Loucy (cell line): ENCODE data around the gene ETNK2.

Experiments
- H2AFZ ChIP-seq: fragments of 200-600 bp; sonication (generic); 2 replicates; pipeline ENCODE4 v1.6.0; 2016; ENCODE audit warnings: antibody characterized with exemption, mild to moderate bottlenecking, low read length, moderate library complexity
- H3F3A ChIP-seq: fragments of 200-600 bp; 2 replicates; pipeline ENCODE4 v1.6.0; 2016; ENCODE audit warnings: antibody characterized with exemption, low read depth, mild to moderate bottlenecking
- H3K27me3 ChIP-seq: fragments of 200-600 bp; sonication (generic); 2 replicates; pipeline ENCODE4 v1.6.1; 2014; ENCODE audit warnings: low read length, mild to moderate bottlenecking; ENCODE audit not compliant: insufficient read depth, poor library complexity, severe bottlenecking
- H3K36me3 ChIP-seq: fragments of 200-600 bp; sonication (generic); 2 replicates; pipeline ENCODE4 v1.6.1; 2016; ENCODE audit warnings: low read length; ENCODE audit not compliant: insufficient read depth
- H3K4me1 ChIP-seq: fragments of 200-600 bp; sonication (generic); 2 replicates; pipeline ENCODE4 v1.5.1; 2014; ENCODE audit warnings: low read length, mild to moderate bottlenecking; ENCODE audit not compliant: insufficient read depth, poor library complexity, severe bottlenecking
- H3K4me2 ChIP-seq: fragments of 200-600 bp; sonication (generic); 2 replicates; pipeline ENCODE4 v1.6.0; 2014; ENCODE audit warnings: antibody characterized with exemption, low read length, low read depth, mild to moderate bottlenecking; ENCODE audit not compliant: poor library complexity, severe bottlenecking
- H3K4me3 ChIP-seq: fragments of 200-600 bp; sonication (generic); 2 replicates; pipeline ENCODE4 v1.5.1; 2014; ENCODE audit warnings: low read length, mild to moderate bottlenecking, mixed read lengths; ENCODE audit not compliant: poor library complexity, severe bottlenecking
- H3K79me2 ChIP-seq: fragments of 200-600 bp; sonication (generic); 2 replicates; pipeline ENCODE4 v1.6.1; 2014; ENCODE audit warnings: low read length; ENCODE audit not compliant: insufficient read depth
- H3K9ac ChIP-seq: fragments of 200-600 bp; sonication (generic); 2 replicates; pipeline ENCODE4 v1.6.0; 2014; ENCODE audit warnings: mild to moderate bottlenecking, low read depth, low read length, moderate library complexity; ENCODE audit not compliant: poor library complexity, severe bottlenecking
- H3K9me2 ChIP-seq: fragments of 200-600 bp; sonication (generic); replicated peaks from 2 replicates; pipeline ENCODE4 v1.6.1; 2016; ENCODE audit warnings: low read depth, low read length, mixed read lengths
- H3K9me3 ChIP-seq: fragments of 200-600 bp; sonication (generic); 2 replicates; pipeline ENCODE4 v1.6.1; 2014; ENCODE audit warnings: mild to moderate bottlenecking, antibody characterized with exemption, low read length, low read depth; ENCODE audit not compliant: insufficient read depth
- H4K20me1 ChIP-seq: fragments of 200-600 bp; sonication (generic); 2 replicates; pipeline ENCODE4 v1.6.0; 2014; ENCODE audit warnings: antibody characterized with exemption, low read length, mild to moderate bottlenecking; ENCODE audit not compliant: insufficient read depth, poor library complexity, severe bottlenecking
- EZH2phosphoT487 ChIP-seq: fragments of 200-600 bp; IDR thresholded peaks from 2 replicates; pipeline ENCODE4 v1.6.1; 2018; ENCODE audit warnings: antibody characterized with exemption, mild to moderate bottlenecking, moderate library complexity, borderline replicate concordance
- TF ChIP-seq, protein P1 (sequence below): fragments of 200-600 bp; sonication (generic); conservative IDR thresholded peaks from 2 replicates; pipeline ENCODE4 v1.5.1; 2014; ENCODE audit warnings: mild to moderate bottlenecking, antibody characterized with exemption, low read length

The ETNK2 gene

DNA sequence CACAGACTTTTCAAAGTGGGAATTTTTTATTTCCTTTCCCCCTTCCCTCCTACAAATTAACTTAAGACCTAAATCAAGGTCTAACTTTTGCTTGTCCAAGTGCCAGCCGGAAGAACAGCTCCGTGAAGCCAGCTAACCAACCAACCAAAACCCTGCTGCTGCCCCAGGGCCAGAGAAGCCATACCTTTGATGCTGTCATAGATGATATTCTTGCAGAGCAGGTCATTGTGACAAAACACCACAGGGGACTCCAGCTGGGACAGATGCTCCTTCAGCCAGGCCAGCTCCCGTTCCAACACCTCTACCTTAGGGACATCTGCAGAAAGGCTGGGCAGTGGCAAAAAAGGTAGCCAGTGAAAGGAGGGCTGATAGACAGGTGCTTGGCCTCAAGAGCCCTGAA is 10.7 kb downstream of the ETNK2 start:
- no peaks in the 10 kb centered on the region for H3F3A ChIP-seq
- H3K27me3 ChIP-seq = no peaks in the 10 kb centered on the region
- no peak overlapping the region for H3K9ac ChIP-seq
- H3K4me2 ChIP-seq = no peak overlapping the region
- no peaks in the 10 kb centered on the region for H3K4me1 ChIP-seq
- no peaks in the 10 kb centered on the region for H3K79me2 ChIP-seq
- H3K9me2 ChIP-seq = no peaks in the 10 kb centered on the region
- H2AFZ ChIP-seq = no peak overlapping the region
- no peak overlapping the region for H3K4me3 ChIP-seq
- no peaks in the 10 kb centered on the region for H3K9me3 ChIP-seq
- no peak for TF ChIP-seq EZH2phosphoT487
- TF ChIP-seq, protein P1, sequence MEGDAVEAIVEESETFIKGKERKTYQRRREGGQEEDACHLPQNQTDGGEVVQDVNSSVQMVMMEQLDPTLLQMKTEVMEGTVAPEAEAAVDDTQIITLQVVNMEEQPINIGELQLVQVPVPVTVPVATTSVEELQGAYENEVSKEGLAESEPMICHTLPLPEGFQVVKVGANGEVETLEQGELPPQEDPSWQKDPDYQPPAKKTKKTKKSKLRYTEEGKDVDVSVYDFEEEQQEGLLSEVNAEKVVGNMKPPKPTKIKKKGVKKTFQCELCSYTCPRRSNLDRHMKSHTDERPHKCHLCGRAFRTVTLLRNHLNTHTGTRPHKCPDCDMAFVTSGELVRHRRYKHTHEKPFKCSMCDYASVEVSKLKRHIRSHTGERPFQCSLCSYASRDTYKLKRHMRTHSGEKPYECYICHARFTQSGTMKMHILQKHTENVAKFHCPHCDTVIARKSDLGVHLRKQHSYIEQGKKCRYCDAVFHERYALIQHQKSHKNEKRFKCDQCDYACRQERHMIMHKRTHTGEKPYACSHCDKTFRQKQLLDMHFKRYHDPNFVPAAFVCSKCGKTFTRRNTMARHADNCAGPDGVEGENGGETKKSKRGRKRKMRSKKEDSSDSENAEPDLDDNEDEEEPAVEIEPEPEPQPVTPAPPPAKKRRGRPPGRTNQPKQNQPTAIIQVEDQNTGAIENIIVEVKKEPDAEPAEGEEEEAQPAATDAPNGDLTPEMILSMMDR = no peak
- no peaks in the 10 kb centered on the region for H3K36me3 ChIP-seq
- no peaks in the 10 kb centered on the region for H4K20me1 ChIP-seq

DNA sequence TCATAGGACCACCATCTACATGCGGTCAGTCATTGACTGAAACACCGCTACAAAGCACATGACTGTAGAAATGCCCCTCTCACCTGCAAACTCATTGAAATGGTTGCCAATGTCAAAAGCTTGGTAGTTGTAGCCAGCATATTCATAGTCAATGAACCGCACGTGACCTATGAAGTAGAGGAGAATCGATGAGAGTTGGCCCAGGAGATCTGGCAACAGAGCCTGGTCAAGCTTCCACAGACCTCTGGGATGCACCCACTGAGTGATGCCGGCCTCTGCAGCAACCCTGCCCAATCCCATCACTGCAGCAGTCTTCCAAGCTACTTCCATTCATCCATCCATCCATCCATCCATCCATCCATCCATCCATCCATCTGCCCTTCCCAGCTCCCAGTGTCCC is 11.9 kb downstream of the ETNK2 start:
- no peaks in the 10 kb centered on the region for H3K79me2 ChIP-seq
- H4K20me1 ChIP-seq = no peaks in the 10 kb centered on the region
- TF ChIP-seq, protein P1 = no peak
- TF ChIP-seq EZH2phosphoT487 = no peak
- no peak overlapping the region for H3K4me2 ChIP-seq
- no peaks in the 10 kb centered on the region for H3K9me2 ChIP-seq
- no peaks in the 10 kb centered on the region for H3K9me3 ChIP-seq
- no peaks in the 10 kb centered on the region for H3F3A ChIP-seq
- H3K27me3 ChIP-seq = no peaks in the 10 kb centered on the region
- H3K4me3 ChIP-seq = no peak overlapping the region
- H3K36me3 ChIP-seq = no peaks in the 10 kb centered on the region
- no peaks in the 10 kb centered on the region for H3K4me1 ChIP-seq
- no peak overlapping the region for H2AFZ ChIP-seq
- no peak overlapping the region for H3K9ac ChIP-seq

DNA sequence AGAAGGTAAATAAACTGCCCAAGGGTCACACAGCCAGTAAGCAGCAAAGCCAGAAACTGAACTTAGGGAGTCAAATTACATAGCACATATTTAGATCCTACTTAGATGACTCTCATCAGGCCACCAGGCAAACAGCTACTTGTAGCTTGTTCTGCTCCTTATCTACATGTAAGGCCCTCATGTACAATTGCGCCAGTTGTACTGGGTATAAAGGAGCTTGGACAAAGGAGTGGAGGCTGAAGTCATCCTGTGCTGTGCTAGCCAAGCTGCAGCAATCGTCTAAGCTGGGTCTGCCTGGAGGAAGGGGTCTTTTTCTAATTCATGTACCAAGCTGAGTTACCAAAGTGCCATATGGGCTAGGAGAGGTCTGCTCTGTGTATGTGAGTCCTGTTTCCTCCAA is 12.8 kb downstream of the ETNK2 start:
- TF ChIP-seq EZH2phosphoT487 = no peak
- TF ChIP-seq, protein P1 = no peak
- Histone ChIP-seq H4K20me1 (no peaks in the 10 kb centered on the region), H3K4me2 (no peak overlapping the region), H3K9me3 (no peaks in the 10 kb centered on the region), H3K27me3 (no peaks in the 10 kb centered on the region), H3K9me2 (no peaks in the 10 kb centered on the region), H3K9ac (no peak overlapping the region), H3K36me3 (no peaks in the 10 kb centered on the region), H2AFZ (no peak overlapping the region), H3K4me1 (no peaks in the 10 kb centered on the region), H3K79me2 (no peaks in the 10 kb centered on the region), H3K4me3 (no peak overlapping the region), H3F3A (no peaks in the 10 kb centered on the region)
